Activated CD8-positive, alpha-beta T cell treated with anti-CD3 and anti-CD28 coated beads for 36 hours (primary cell): Measurements from ENCODE around the gene ST6GALNAC3. TPM values are rescaled to one million over a fixed set of nuclear protein-coding genes. Genes with fewer than 3 reads are reported as not detected.

Experiments used
- ATAC-seq: fragments of 200-7000 bp; cut with Tn5 transposase; one replicate; pipeline ENCODE4 v1.10.0; 2021; ENCODE audit warnings: mild to moderate bottlenecking, moderate library complexity
- CTCF ChIA-PET: fragments of 350-600 bp; sonication (Branson Sonifier 250); formaldehyde crosslinking; loops from one replicate; lab custom pipeline; 2021; ENCODE audit warnings: antibody characterized with exemption; lab: Charles Lee
- POLR2A ChIA-PET: fragments of 350-600 bp; sonication (Branson Sonifier 250); formaldehyde crosslinking; loops from one replicate; lab custom pipeline; 2021; ENCODE audit warnings: antibody characterized with exemption; lab: Charles Lee
- DNase-seq: peaks from one replicate; pipeline ENCODE4 v3.0.0-alpha.2; 2020
- H3K27ac Mint-ChIP-seq: one replicate; pipeline ENCODE4 v1.8.0; 2021; ENCODE audit warnings: mild to moderate bottlenecking, mixed read lengths
- H3K27me3 Mint-ChIP-seq: one replicate; pipeline ENCODE4 v1.8.0; 2021; ENCODE audit warnings: mixed read lengths
- H3K36me3 Mint-ChIP-seq: one replicate; pipeline ENCODE4 v1.8.0; 2021; ENCODE audit warnings: low read depth, mixed read lengths
- H3K4me1 Mint-ChIP-seq: one replicate; pipeline ENCODE4 v1.8.0; 2021; ENCODE audit warnings: low read depth, mixed read lengths
- H3K4me3 Mint-ChIP-seq: one replicate; pipeline ENCODE4 v1.8.0; 2021; ENCODE audit warnings: mild to moderate bottlenecking, moderate library complexity, mixed read lengths
- H3K9me3 Mint-ChIP-seq: one replicate; pipeline ENCODE4 v1.8.0; 2021; ENCODE audit warnings: mixed read lengths
- intact Hi-C: fragments of 100-400 bp; cut with micrococcal nuclease; formaldehyde crosslinking; loops from one replicate; pipeline ENCODE4 v1.10.0; 2022
- total RNA-seq, 2 experiments: library from RNA; stranded (reverse); gene quantifications; one replicate each; pipeline ENCODE4 v1.2.3, GENCODE V29; 2021
- TF ChIP-seq, protein P1 (sequence below): fragments of 200-600 bp; IDR thresholded peaks from one replicate; pipeline ENCODE4 v1.8.0; 2022; ENCODE audit warnings: antibody characterized with exemption, mild to moderate bottlenecking

Gene ST6GALNAC3
- total RNA-seq, 2 experiments from 2014 or later, result 2.7 to 2.9 TPM

- no peaks in the 10 kb centered on the region for H3K27me3 Mint-ChIP-seq
- DNase-seq, result no peak
- H3K4me1 Mint-ChIP-seq, result no peaks in the 10 kb centered on the region
- intact Hi-C loops, result no loop called here
- ChIA-PET CTCF (interaction anchor here (1.3 kb wide), 1 partner anchor 394 kb away, joined by 3 read pairs; no protein-coding TSS in a partner anchor), POLR2A (no interaction called here)
- ATAC-seq, result no peak
- H3K9me3 Mint-ChIP-seq, result no peaks in the 10 kb centered on the region
- H3K27ac Mint-ChIP-seq, result no peak overlapping the region
- no peaks in the 10 kb centered on the region for H3K36me3 Mint-ChIP-seq
- TF ChIP-seq, protein P1, sequence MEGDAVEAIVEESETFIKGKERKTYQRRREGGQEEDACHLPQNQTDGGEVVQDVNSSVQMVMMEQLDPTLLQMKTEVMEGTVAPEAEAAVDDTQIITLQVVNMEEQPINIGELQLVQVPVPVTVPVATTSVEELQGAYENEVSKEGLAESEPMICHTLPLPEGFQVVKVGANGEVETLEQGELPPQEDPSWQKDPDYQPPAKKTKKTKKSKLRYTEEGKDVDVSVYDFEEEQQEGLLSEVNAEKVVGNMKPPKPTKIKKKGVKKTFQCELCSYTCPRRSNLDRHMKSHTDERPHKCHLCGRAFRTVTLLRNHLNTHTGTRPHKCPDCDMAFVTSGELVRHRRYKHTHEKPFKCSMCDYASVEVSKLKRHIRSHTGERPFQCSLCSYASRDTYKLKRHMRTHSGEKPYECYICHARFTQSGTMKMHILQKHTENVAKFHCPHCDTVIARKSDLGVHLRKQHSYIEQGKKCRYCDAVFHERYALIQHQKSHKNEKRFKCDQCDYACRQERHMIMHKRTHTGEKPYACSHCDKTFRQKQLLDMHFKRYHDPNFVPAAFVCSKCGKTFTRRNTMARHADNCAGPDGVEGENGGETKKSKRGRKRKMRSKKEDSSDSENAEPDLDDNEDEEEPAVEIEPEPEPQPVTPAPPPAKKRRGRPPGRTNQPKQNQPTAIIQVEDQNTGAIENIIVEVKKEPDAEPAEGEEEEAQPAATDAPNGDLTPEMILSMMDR, result no peak
- H3K4me3 Mint-ChIP-seq, result no peak overlapping the region
These were observed 473.4 kb downstream of the ST6GALNAC3 start for GRCh38 chr1:76547916-76548315.

DNA sequence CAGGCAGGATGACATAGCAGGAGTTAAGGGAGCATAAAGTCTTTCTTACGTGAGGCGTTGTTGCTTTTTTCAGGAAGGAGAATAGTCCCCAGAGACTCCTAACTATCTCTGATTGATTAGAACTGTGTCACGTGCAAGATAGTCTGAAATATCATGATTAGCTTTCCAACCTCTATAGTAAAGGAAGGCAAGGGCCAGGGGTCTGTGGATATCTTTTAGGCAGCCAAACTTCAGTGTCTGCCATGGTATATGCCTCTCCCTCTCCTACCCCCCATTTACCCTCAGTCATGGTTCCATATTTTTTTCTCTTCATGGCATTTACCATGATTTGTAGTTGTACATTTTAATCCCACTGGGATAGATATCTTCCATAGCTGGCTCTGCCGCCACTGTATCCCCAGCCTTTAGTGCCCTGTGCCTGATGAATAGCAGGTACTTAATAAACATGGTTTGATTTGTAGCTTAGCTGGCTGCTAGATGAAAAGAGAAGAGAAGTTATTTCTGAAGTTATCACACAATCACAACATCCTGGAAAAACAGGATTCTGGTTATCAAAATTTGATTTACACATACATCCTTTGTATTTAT is 474.1 kb downstream of the ST6GALNAC3 start:
- Mint-ChIP-seq H3K4me3 (no peak overlapping the region), H3K27ac (no peak overlapping the region), H3K4me1 (no peaks in the 10 kb centered on the region), H3K36me3 (no peaks in the 10 kb centered on the region), H3K9me3 (no peaks in the 10 kb centered on the region), H3K27me3 (no peaks in the 10 kb centered on the region)
- no peak for DNase-seq
- POLR2A ChIA-PET, result no interaction called here
- no peak for ATAC-seq
- TF ChIP-seq, protein P1, result no peak
- CTCF ChIA-PET, result no interaction called here
- intact Hi-C loops, result no loop called here

GRCh38 chr1:76554283-76554682 is 479.7 kb downstream of the ST6GALNAC3 start:
- H3K4me1 Mint-ChIP-seq, result no peaks in the 10 kb centered on the region
- CTCF ChIA-PET, result no interaction called here
- POLR2A ChIA-PET, result no interaction called here
- intact Hi-C loops, result no loop called here
- DNase-seq, result no peak
- H3K4me3 Mint-ChIP-seq, result no peak overlapping the region
- no peak overlapping the region for H3K27ac Mint-ChIP-seq
- no peaks in the 10 kb centered on the region for H3K36me3 Mint-ChIP-seq
- TF ChIP-seq, protein P1, result no peak
- H3K27me3 Mint-ChIP-seq, result no peaks in the 10 kb centered on the region
- H3K9me3 Mint-ChIP-seq, result no peaks in the 10 kb centered on the region
- ATAC-seq, result no peak

DNA sequence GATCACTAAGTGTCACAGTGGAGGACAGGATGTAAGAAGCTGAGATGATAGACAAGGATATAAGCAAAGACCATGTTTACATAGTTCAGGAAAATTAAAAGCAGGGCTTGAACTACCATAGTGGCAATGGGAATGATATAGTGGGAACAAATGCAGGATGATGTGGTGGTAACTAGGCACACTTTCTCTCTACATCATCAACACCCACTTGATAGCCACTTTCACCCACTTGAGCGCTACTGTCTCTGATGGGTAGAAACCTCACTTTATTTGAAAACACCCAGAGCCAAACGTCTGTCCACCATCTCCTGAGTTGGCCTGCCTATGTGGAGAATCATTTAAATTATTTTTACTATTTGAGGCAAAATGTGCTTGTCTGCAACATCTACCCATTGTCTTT is 487.7 kb downstream of the ST6GALNAC3 start:
- H3K36me3 Mint-ChIP-seq, result no peaks in the 10 kb centered on the region
- CTCF ChIA-PET, result no interaction called here
- H3K27me3 Mint-ChIP-seq, result no peaks in the 10 kb centered on the region
- no peak overlapping the region for H3K27ac Mint-ChIP-seq
- DNase-seq (no peak), ATAC-seq (no peak)
- no peak overlapping the region for H3K4me3 Mint-ChIP-seq
- intact Hi-C loops, result no loop called here
- no peaks in the 10 kb centered on the region for H3K4me1 Mint-ChIP-seq
- H3K9me3 Mint-ChIP-seq, result no peaks in the 10 kb centered on the region
- POLR2A ChIA-PET, result no interaction called here
- TF ChIP-seq, protein P1, result no peak

- ChIA-PET CTCF (no interaction called here), POLR2A (no interaction called here)
- ATAC-seq, result no peak
- Mint-ChIP-seq H3K4me3 (no peak overlapping the region), H3K9me3 (no peaks in the 10 kb centered on the region), H3K4me1 (no peaks in the 10 kb centered on the region), H3K27ac (no peak overlapping the region), H3K36me3 (no peaks in the 10 kb centered on the region), H3K27me3 (no peaks in the 10 kb centered on the region)
- no peak for DNase-seq
- intact Hi-C loops, result no loop called here
- TF ChIP-seq, protein P1, result no peak
These were observed 494.2 kb downstream of the ST6GALNAC3 start for GRCh38 chr1:76568573-76569238.
